Lower lobe of right lung (tissue), 2 donors: ENCODE measurements around the gene HS6ST3. TPM values are rescaled to one million over a fixed set of nuclear protein-coding genes. Genes with fewer than 3 reads are reported as not detected.

ENCODE experiments used
- ATAC-seq, 2 donors: fragments of 200-7000 bp; cut with Tn5 transposase; one replicate each; pipeline ENCODE4 v1.9.1; 2020 to 2022; ENCODE audit warnings: mild to moderate bottlenecking in 2 of 2, moderate library complexity in 2 of 2
- DNase-seq: peaks from one replicate; pipeline ENCODE4 v3.0.0-alpha.2; 2020
- H3K27ac ChIP-seq: fragments of 200-600 bp; one replicate; pipeline ENCODE4 v1.8.0; 2022
- H3K27me3 ChIP-seq: fragments of 200-600 bp; one replicate; pipeline ENCODE4 v1.8.0; 2022; ENCODE audit warnings: low read depth
- H3K36me3 ChIP-seq: fragments of 200-600 bp; one replicate; pipeline ENCODE4 v1.8.0; 2022; ENCODE audit warnings: mild to moderate bottlenecking
- H3K4me1 ChIP-seq: fragments of 200-600 bp; one replicate; pipeline ENCODE4 v1.8.0; 2022
- H3K4me3 ChIP-seq: fragments of 200-600 bp; one replicate; pipeline ENCODE4 v1.8.0; 2022; ENCODE audit warnings: mild to moderate bottlenecking
- H3K9me3 ChIP-seq: fragments of 200-600 bp; one replicate; pipeline ENCODE4 v1.8.0; 2022
- CTCF ChIP-seq: fragments of 200-600 bp; IDR thresholded peaks from one replicate; pipeline ENCODE4 v1.8.0; 2022; ENCODE audit warnings: antibody characterized with exemption, mild to moderate bottlenecking
- intact Hi-C: fragments of 100-400 bp; cut with DNase I; formaldehyde crosslinking; loops from one replicate; pipeline ENCODE4 v1.11.0; 2022
- total RNA-seq: library from RNA; stranded (reverse); fragmentation: NEBNext Ultra II Directional; extraction: Animal tissue kit (Norgen Biotek cat#: 25700); gene quantifications from one replicate; pipeline ENCODE4 v1.2.1, GENCODE V29; 2021
- donor health status: DM: no; HTN: yes; CAD: no; lungs with severe emphysema.

Gene HS6ST3
- total RNA-seq, 1 donor from 2014 or later, result 0.06 TPM

- Histone ChIP-seq H3K36me3 (no peaks in the 10 kb centered on the region), H3K27me3 (no peaks in the 10 kb centered on the region), H3K9me3 (no peaks in the 10 kb centered on the region), H3K4me3 (no peak overlapping the region), H3K27ac (no peak overlapping the region), H3K4me1 (no peaks in the 10 kb centered on the region)
- DNase-seq, result no peak
- intact Hi-C loops, result no loop called here
- no peak for TF ChIP-seq CTCF
- ATAC-seq, result no peak
Measured at GRCh38 chr13:96454466-96454865, 364.6 kb downstream of the HS6ST3 start.

GRCh38 chr13:96460609-96461008, 370.7 kb downstream of the HS6ST3 start:
- no peak for TF ChIP-seq CTCF
- ATAC-seq, result no peak
- no peaks in the 10 kb centered on the region for H3K9me3 ChIP-seq
- DNase-seq, result no peak
- H3K36me3 ChIP-seq, result no peaks in the 10 kb centered on the region
- no peaks in the 10 kb centered on the region for H3K4me1 ChIP-seq
- intact Hi-C loops, result no loop called here
- H3K27me3 ChIP-seq, result no peaks in the 10 kb centered on the region
- H3K27ac ChIP-seq, result no peak overlapping the region
- H3K4me3 ChIP-seq, result no peak overlapping the region

GRCh38 chr13:96473526-96474180, 383.7 kb downstream of the HS6ST3 start:
- no peaks in the 10 kb centered on the region for H3K9me3 ChIP-seq
- TF ChIP-seq CTCF, result no peak
- ATAC-seq (no peak), DNase-seq (no peak)
- no peaks in the 10 kb centered on the region for H3K27me3 ChIP-seq
- no peaks in the 10 kb centered on the region for H3K36me3 ChIP-seq
- no peaks in the 10 kb centered on the region for H3K4me1 ChIP-seq
- no peak overlapping the region for H3K4me3 ChIP-seq
- intact Hi-C loops, result no loop called here
- H3K27ac ChIP-seq, result no peak overlapping the region

GRCh38 chr13:96474181-96474557, 384.3 kb downstream of the HS6ST3 start:
- no peaks in the 10 kb centered on the region for H3K9me3 ChIP-seq
- intact Hi-C loops, result no loop called here
- TF ChIP-seq CTCF, result no peak
- H3K27me3 ChIP-seq, result no peaks in the 10 kb centered on the region
- no peaks in the 10 kb centered on the region for H3K36me3 ChIP-seq
- H3K27ac ChIP-seq, result no peak overlapping the region
- no peak overlapping the region for H3K4me3 ChIP-seq
- DNase-seq, result no peak
- no peaks in the 10 kb centered on the region for H3K4me1 ChIP-seq
- no peak for ATAC-seq

GRCh38 chr13:96475103-96475502, 385.2 kb downstream of the HS6ST3 start:
- Histone ChIP-seq H3K36me3 (no peaks in the 10 kb centered on the region), H3K4me3 (no peak overlapping the region), H3K27me3 (no peaks in the 10 kb centered on the region), H3K4me1 (no peaks in the 10 kb centered on the region), H3K27ac (no peak overlapping the region), H3K9me3 (no peaks in the 10 kb centered on the region)
- ATAC-seq (no peak), DNase-seq (no peak)
- no peak for TF ChIP-seq CTCF
- intact Hi-C loops, result no loop called here
